Body of pancreas (tissue), 4 donors: ENCODE data around the gene DST.

ENCODE experiments used
- CTCF ChIP-seq, 7 experiments: fragments of 450-650 bp in 4 of 7; fragments of 200-600 bp in 3 of 7; sonication (generic) in 3 of 7; IDR thresholded peaks; one replicate each; pipeline ENCODE4 v1.5.1; 2016 to 2019; ENCODE audit warnings: antibody characterized with exemption in 7 of 7
- POLR2A ChIP-seq, 3 donors: fragments of 450-650 bp; IDR thresholded peaks; one replicate each; pipeline ENCODE4 v1.6.1; 2016; ENCODE audit warnings: antibody characterized with exemption in 3 of 3, mild to moderate bottlenecking in 2 of 3

GRCh38 chr6:56683882-56684281 is 41.2 kb upstream of the DST start:
- TF ChIP-seq CTCF (IDR thresholded peaks at IDR 0.05) = no peak
- no peak for TF ChIP-seq POLR2A (IDR thresholded peaks at IDR 0.05)
